Naive thymus-derived CD4-positive, alpha-beta T cell (primary cell): Measurements from ENCODE around the gene FAM174B. TPM values are rescaled to one million over a fixed set of nuclear protein-coding genes. Genes with fewer than 3 reads are reported as not detected.
A peak's percentile ranks its signal among the peaks of the same experiment; 100 is the strongest.

Source experiments
- ATAC-seq: fragments of 150-1000 bp; cut with Tn5 transposase; 2 replicates; pipeline ENCODE4 v1.10.0; 2021; ENCODE audit warnings: mild to moderate bottlenecking, moderate library complexity
- CTCF ChIA-PET: fragments of 350-600 bp; sonication (Branson Sonifier 250); formaldehyde crosslinking; loops from one replicate; lab custom pipeline; 2021; ENCODE audit warnings: antibody characterized with exemption; lab: Charles Lee
- POLR2A ChIA-PET: fragments of 350-600 bp; sonication (Branson Sonifier 250); formaldehyde crosslinking; loops from one replicate; lab custom pipeline; 2021; ENCODE audit warnings: antibody characterized with exemption, inconsistent platforms; lab: Charles Lee
- DNase-seq, 9 donors: peaks; one replicate each; pipeline versions ENCODE4 v3.0.0 to v3.0.0-alpha.2; 2020 to 2022; ENCODE audit warnings: mixed read lengths in 1 of 9
- H3K27ac ChIP-seq: one replicate; pipeline ENCODE4 v1.7.0; 2013; ENCODE audit warnings: mild to moderate bottlenecking, low read depth, low read length, moderate library complexity
- H3K27me3 ChIP-seq, 2 donors: one replicate each; pipeline ENCODE4 v1.7.0; 2013; ENCODE audit warnings: low read length in 2 of 2, mild to moderate bottlenecking in 2 of 2, moderate library complexity in 2 of 2; ENCODE audit not compliant: control insufficient read depth in 2 of 2, insufficient read depth in 2 of 2
- H3K36me3 ChIP-seq, 3 experiments: 1 replicate in 2 of 3; 2 replicates in 1 of 3; pipeline ENCODE4 v1.7.0; 2013; ENCODE audit warnings: low read length in 3 of 3, mild to moderate bottlenecking in 3 of 3, moderate library complexity in 1 of 3; ENCODE audit not compliant: insufficient read depth in 3 of 3, control insufficient read depth in 2 of 3
- H3K4me1 ChIP-seq, 2 donors: one replicate each; pipeline ENCODE4 v1.7.0; 2013; ENCODE audit warnings: low read length in 2 of 2, mild to moderate bottlenecking in 2 of 2, moderate library complexity in 1 of 2; ENCODE audit not compliant: control insufficient read depth in 2 of 2, insufficient read depth in 2 of 2
- H3K4me3 ChIP-seq: 2 replicates; pipeline ENCODE4 v1.7.0; 2013; ENCODE audit warnings: mild to moderate bottlenecking, low read length
- H3K9me3 ChIP-seq, 3 experiments: 1 replicate in 2 of 3; 2 replicates in 1 of 3; pipeline ENCODE4 v1.7.0; 2013; ENCODE audit warnings: low read length in 3 of 3; ENCODE audit not compliant: control insufficient read depth in 2 of 3
- H3K27ac Mint-ChIP-seq, 9 donors: one replicate each; pipeline ENCODE4 v1.8.0; 2020 to 2022; ENCODE audit warnings: mixed read lengths in 9 of 9, mild to moderate bottlenecking in 8 of 9, moderate library complexity in 5 of 9, inconsistent platforms in 2 of 9
- H3K27me3 Mint-ChIP-seq, 5 donors: one replicate each; pipeline ENCODE4 v1.8.0; 2021 to 2022; ENCODE audit warnings: mixed read lengths in 5 of 5, mild to moderate bottlenecking in 1 of 5
- H3K36me3 Mint-ChIP-seq, 5 donors: one replicate each; pipeline ENCODE4 v1.8.0; 2020 to 2022; ENCODE audit warnings: mixed read lengths in 5 of 5, mild to moderate bottlenecking in 3 of 5, inconsistent platforms in 1 of 5
- H3K4me1 Mint-ChIP-seq, 7 donors: one replicate each; pipeline ENCODE4 v1.8.0; 2020 to 2022; ENCODE audit warnings: mixed read lengths in 7 of 7, mild to moderate bottlenecking in 3 of 7, inconsistent platforms in 1 of 7
- H3K4me3 Mint-ChIP-seq, 10 donors: one replicate each; pipeline ENCODE4 v1.8.0; 2020 to 2022; ENCODE audit warnings: mild to moderate bottlenecking in 10 of 10, mixed read lengths in 10 of 10, moderate library complexity in 6 of 10, inconsistent platforms in 2 of 10
- H3K9me3 Mint-ChIP-seq, 11 donors: one replicate each; pipeline ENCODE4 v1.8.0; 2020 to 2022; ENCODE audit warnings: mixed read lengths in 11 of 11, mild to moderate bottlenecking in 4 of 11, inconsistent platforms in 1 of 11, moderate library complexity in 1 of 11
- intact Hi-C, 2 donors: fragments of 100-400 bp; cut with micrococcal nuclease; formaldehyde crosslinking; loops; one replicate each; pipeline ENCODE4 v1.15.1; 2023
- polyA plus RNA-seq, 2 donors: library from polyadenylated mRNA; unstranded; fragments of 300-500 nt; fragmentation: Illumina TruSeq; gene quantifications; one replicate each; pipeline ENCODE4 v1.2.3, GENCODE V29; 2021
- total RNA-seq, 6 experiments: library from RNA in 5 of 6; stranded (reverse) in 5 of 6; gene quantifications; 1 replicate in 5 of 6; 2 replicates in 1 of 6; pipeline ENCODE4 v1.2.3 and lab custom pipeline; 2021 to 2026

The FAM174B gene
- total RNA-seq (10 to 100 TPM in 2 of 5 experiments, 1 to 10 TPM in 3; 5.2 to 15.9 (median 6.7) TPM), polyA plus RNA-seq (1 to 10 TPM; 3.5 to 7.1 TPM), total RNA-seq (lab: John Stamatoyannopoulos, UW) (5.0 reads per million, percentile 24 among the genes with 10 or more reads in this experiment)

DNA sequence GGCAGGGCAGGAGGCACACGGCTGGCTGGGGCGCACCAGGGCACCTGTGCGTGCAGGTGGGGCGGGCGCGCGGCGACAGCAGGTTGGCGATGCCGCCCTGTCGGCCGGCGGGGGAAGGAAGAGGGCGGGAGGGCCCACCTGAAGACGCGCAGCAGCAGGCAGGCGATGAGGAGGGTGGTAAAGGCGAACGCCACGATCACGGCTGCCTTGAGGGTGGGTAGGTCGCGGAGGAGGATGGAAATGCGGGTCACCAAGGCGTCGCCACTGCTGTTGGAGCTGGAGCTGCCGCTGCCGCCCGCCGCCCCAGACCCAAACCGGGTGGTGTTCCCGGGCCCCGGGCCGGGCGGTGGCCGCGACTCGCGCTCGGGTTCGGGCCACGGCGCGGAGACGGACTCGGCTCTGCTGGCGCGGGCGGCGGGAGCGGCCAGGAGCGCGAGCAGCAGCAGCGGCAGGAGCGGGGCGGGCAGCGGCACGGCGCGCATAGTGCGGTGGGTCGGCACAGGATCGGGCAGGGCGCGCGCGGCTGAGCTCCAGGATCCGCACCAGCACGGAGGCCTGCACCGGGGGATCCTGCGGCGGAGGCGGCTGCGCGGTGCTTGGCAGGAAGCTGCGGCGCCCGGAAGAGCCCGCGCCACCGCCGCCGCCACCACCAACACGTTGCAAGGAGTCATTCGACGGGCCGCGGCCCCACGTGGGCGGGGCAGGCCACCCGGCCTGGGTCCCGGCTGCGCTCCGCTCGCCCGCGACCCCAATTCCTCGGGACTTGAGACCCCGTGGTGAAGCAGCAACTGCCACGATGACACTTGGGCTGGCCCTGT lies at the start of gene FAM174B:
TSS of gene FAM174B (minus strand) at position 598 of the 818 bp plus-strand sequence.
- peaks cover 0 to 5% (median 0%) of the 10 kb centered on the region in 11 donors for H3K9me3 Mint-ChIP-seq
- Histone ChIP-seq H3K4me3 (peak within 1 kb of the TSS; percentile 1), H3K4me1 (no peaks in the 10 kb centered on the region), H3K27ac (no peak within 1 kb of the TSS), H3K27me3 (peaks cover 0 to 7% of the 10 kb centered on the region in 2 donors), H3K9me3 (no peaks in the 10 kb centered on the region), H3K36me3 (no peaks in the 10 kb centered on the region)
- peak within 1 kb of the TSS; percentile 66 to 86 (median 84) for H3K4me3 Mint-ChIP-seq
- DNase-seq (peak in 8 of 9 donors; percentile 12 to 42 (median 29)), ATAC-seq (peak; percentile 70)
- CTCF ChIA-PET, result no interaction called here
- POLR2A ChIA-PET, result no interaction called here
- H3K27me3 Mint-ChIP-seq, result peaks cover 6 to 58% (median 46%) of the 10 kb centered on the region in 5 donors
- intact Hi-C loops, result no loop called here
- H3K4me1 Mint-ChIP-seq, result peaks cover 4 to 30% (median 22%) of the 10 kb centered on the region in 7 donors
- H3K27ac Mint-ChIP-seq, result peak within 1 kb of the TSS in 5 of 9 donors; percentile 25 to 78 (median 64)
- H3K36me3 Mint-ChIP-seq, result peaks cover 0 to 22% (median 6%) of the 10 kb centered on the region in 5 donors

DNA sequence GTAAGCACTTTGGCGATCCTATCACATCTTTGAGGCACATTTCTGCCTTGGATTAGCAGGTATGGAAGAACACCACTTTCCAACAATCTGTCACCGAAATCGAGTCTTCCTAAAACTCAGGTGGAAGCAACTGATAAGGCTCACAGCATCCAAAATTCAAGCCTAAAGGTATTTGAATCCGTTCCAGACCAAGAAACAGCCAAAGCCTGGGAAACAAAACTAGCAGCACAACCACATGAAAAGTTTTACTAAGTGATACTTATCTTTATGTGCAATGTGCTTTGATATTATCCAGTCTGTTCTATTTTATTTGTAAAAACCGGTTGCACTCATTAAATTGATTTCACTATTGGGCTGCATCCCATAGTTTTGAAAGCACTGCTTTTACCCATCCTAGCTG lies 40.5 kb upstream of the FAM174B start:
- Histone ChIP-seq H3K4me1 (no peaks in the 10 kb centered on the region), H3K4me3 (no peak overlapping the region), H3K27me3 (no peaks in the 10 kb centered on the region), H3K27ac (no peak overlapping the region), H3K36me3 (no peaks in the 10 kb centered on the region), H3K9me3 (no peaks in the 10 kb centered on the region)
- peaks cover 6 to 15% (median 8%) of the 10 kb centered on the region in 5 donors for H3K27me3 Mint-ChIP-seq
- intact Hi-C loops, result no loop called here
- H3K4me3 Mint-ChIP-seq, result no peak overlapping the region
- H3K36me3 Mint-ChIP-seq, result peaks cover 0 to 7% (median 0%) of the 10 kb centered on the region in 5 donors
- H3K27ac Mint-ChIP-seq, result no peak overlapping the region
- no peak for DNase-seq
- ChIA-PET CTCF (no interaction called here), POLR2A (no interaction called here)
- peaks cover 0 to 16% (median 3%) of the 10 kb centered on the region in 11 donors for H3K9me3 Mint-ChIP-seq
- ATAC-seq, result no peak
- H3K4me1 Mint-ChIP-seq, result peaks cover 0 to 2% (median 0%) of the 10 kb centered on the region in 7 donors

DNA sequence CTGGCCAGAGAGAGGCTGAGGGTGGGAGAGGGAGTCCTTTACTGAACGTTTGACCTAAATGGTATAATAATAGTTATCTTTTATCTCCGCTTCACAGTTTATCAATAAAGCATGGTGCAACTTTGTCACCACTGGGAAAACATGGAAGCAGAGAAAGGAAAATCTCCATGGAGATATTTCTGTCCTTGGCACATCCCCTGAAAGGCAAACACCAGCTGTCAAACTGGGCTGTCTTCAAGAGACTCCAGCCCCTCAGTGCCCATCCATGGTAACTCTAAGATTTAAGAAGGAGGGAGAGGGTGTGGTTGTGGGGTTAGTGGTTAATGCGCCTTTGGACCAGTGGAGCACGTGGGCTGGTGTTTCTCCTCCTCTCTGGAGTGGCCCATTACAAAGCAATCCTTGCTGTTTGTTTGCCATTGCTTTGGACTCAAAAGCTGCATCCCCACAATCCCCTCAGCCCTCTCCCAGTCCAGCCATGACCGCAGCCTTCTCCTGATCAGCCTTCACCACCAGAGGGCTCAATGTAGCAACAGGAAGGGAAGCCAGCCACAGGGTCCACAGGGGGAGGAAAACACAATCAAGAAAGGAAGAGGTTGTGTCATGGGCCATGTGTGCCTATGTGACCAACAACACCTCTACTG lies 38.2 kb upstream of the FAM174B start:
- POLR2A ChIA-PET, result no interaction called here
- no peak overlapping the region for H3K4me3 Mint-ChIP-seq
- H3K9me3 ChIP-seq, result no peaks in the 10 kb centered on the region
- peaks cover 0 to 2% (median 0%) of the 10 kb centered on the region in 7 donors for H3K4me1 Mint-ChIP-seq
- no peaks in the 10 kb centered on the region for H3K36me3 ChIP-seq
- intact Hi-C loops, result no loop called here
- no peak overlapping the region for H3K27ac ChIP-seq
- peaks cover 4 to 18% (median 8%) of the 10 kb centered on the region in 5 donors for H3K27me3 Mint-ChIP-seq
- H3K27ac Mint-ChIP-seq, result no peak overlapping the region
- DNase-seq (no peak), ATAC-seq (no peak)
- peaks cover 0 to 17% (median 7%) of the 10 kb centered on the region in 11 donors for H3K9me3 Mint-ChIP-seq
- no peaks in the 10 kb centered on the region for H3K27me3 ChIP-seq
- peaks cover 0 to 16% (median 9%) of the 10 kb centered on the region in 5 donors for H3K36me3 Mint-ChIP-seq
- no peak overlapping the region for H3K4me3 ChIP-seq
- CTCF ChIA-PET, result no interaction called here
- H3K4me1 ChIP-seq, result no peaks in the 10 kb centered on the region

DNA sequence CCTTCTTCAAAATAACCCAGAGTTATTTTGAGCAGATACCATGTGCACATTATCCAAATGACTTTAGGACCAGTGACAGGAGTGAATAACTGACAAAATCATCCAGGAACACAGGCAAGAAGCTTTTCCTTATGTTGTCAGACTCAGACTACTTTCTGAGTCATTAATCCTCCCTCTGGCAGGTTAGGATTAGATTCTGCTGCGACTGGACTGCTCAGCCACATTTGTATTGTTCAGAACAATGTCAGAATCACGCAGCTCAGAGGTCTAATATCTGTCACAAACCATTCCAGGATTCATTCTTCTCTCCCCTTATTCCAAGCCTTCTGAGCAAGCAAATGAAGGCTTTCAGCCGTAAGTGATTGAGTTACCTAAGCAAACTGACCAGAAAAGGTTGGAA lies 34.8 kb upstream of the FAM174B start:
- no peak for ATAC-seq
- H3K36me3 Mint-ChIP-seq, result peaks cover 0 to 20% (median 11%) of the 10 kb centered on the region in 5 donors
- CTCF ChIA-PET, result no interaction called here
- no peak overlapping the region for H3K27ac ChIP-seq
- no peak overlapping the region for H3K4me3 ChIP-seq
- DNase-seq, result no peak
- H3K36me3 ChIP-seq, result no peaks in the 10 kb centered on the region
- POLR2A ChIA-PET, result no interaction called here
- H3K9me3 Mint-ChIP-seq, result peaks cover 0 to 28% (median 12%) of the 10 kb centered on the region in 11 donors
- no peaks in the 10 kb centered on the region for H3K27me3 ChIP-seq
- H3K4me3 Mint-ChIP-seq, result no peak overlapping the region
- intact Hi-C loops, result no loop called here
- no peak overlapping the region for H3K27ac Mint-ChIP-seq
- H3K4me1 ChIP-seq, result no peaks in the 10 kb centered on the region
- H3K27me3 Mint-ChIP-seq, result peaks cover 0 to 10% (median 4%) of the 10 kb centered on the region in 5 donors
- H3K4me1 Mint-ChIP-seq, result no peaks in the 10 kb centered on the region
- H3K9me3 ChIP-seq, result no peaks in the 10 kb centered on the region

DNA sequence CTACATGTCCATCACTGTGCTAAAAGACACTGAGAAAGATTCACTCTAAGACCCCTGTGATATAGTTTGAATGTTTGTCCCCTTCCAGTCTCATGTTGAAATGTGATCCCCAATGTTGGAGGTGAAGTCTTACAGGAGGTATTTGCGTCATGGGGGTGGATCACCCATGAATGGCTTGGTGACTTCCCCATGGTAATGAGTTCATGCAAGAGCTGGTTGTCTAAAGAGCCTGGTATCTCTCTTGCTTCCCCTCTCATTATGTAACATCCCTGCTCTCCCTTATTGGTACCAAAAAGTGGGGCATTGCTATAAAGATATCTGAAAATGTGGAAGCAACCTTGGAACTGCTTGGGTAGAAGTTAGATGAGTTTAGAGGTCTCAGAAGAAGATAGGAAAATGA lies 32.2 kb upstream of the FAM174B start:
- ChIA-PET CTCF (no interaction called here), POLR2A (no interaction called here)
- Histone ChIP-seq H3K9me3 (no peaks in the 10 kb centered on the region), H3K27me3 (no peaks in the 10 kb centered on the region), H3K36me3 (no peaks in the 10 kb centered on the region), H3K4me1 (no peaks in the 10 kb centered on the region), H3K4me3 (no peak overlapping the region), H3K27ac (no peak overlapping the region)
- no peak for ATAC-seq
- no peak for DNase-seq
- Mint-ChIP-seq H3K4me3 (no peak overlapping the region), H3K9me3 (peaks cover 0 to 28% (median 12%) of the 10 kb centered on the region in 11 donors), H3K36me3 (peaks cover 0 to 20% (median 11%) of the 10 kb centered on the region in 5 donors), H3K4me1 (peaks cover 0 to 4% (median 0%) of the 10 kb centered on the region in 7 donors), H3K27ac (no peak overlapping the region), H3K27me3 (peaks cover 0 to 22% (median 6%) of the 10 kb centered on the region in 5 donors)
- intact Hi-C loops, result no loop called here

DNA sequence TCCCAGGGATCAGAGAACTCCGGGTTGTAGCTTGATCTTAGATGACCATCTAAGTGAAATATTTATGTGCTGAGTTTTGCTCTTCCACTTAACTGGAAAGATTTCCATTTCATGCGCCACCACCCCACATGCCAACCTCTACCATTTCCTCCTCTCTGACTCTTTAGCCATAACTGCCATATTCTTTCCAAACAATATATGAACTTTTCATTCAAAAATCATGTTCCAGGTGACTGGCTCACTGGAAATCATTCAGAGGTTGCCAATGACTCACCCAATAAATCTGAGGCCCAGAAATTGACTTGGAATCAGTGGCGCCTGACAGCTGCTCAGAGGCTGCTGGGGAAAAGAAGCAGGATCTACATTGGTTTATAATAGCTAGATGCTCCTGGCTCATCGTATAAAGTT lies 31.6 kb upstream of the FAM174B start:
- Mint-ChIP-seq H3K4me3 (no peak overlapping the region), H3K36me3 (peaks cover 0 to 20% (median 11%) of the 10 kb centered on the region in 5 donors), H3K9me3 (peaks cover 0 to 28% (median 12%) of the 10 kb centered on the region in 11 donors), H3K27ac (no peak overlapping the region), H3K27me3 (peaks cover 0 to 22% (median 6%) of the 10 kb centered on the region in 5 donors), H3K4me1 (peaks cover 0 to 4% (median 0%) of the 10 kb centered on the region in 7 donors)
- ATAC-seq, result no peak
- H3K9me3 ChIP-seq, result no peaks in the 10 kb centered on the region
- no peak overlapping the region for H3K4me3 ChIP-seq
- H3K36me3 ChIP-seq, result no peaks in the 10 kb centered on the region
- DNase-seq, result no peak
- intact Hi-C loops, result no loop called here
- POLR2A ChIA-PET, result no interaction called here
- no peak overlapping the region for H3K27ac ChIP-seq
- no peaks in the 10 kb centered on the region for H3K27me3 ChIP-seq
- H3K4me1 ChIP-seq, result no peaks in the 10 kb centered on the region
- CTCF ChIA-PET, result no interaction called here
